GM13977 (cell line): ENCODE data around the gene C6orf118.

Experiments used
- DNase-seq: peaks from one replicate; pipeline ENCODE4 v3.0.0; 2012; ENCODE audit warnings: low spot score
- in situ Hi-C: fragments of 300-500 bp; cut with MboI; formaldehyde crosslinking; loops from one replicate; pipeline ENCODE4 v1.12.0; 2022; ENCODE audit warnings: low sequenced_read_pairs, low pct_unique_long_range_greater_than_20kb, mixed read lengths, inconsistent platforms; ENCODE audit not compliant: unreplicated experiment
- TF ChIP-seq, protein P1 (sequence below): IDR thresholded peaks from 2 replicates; pipeline ENCODE4 v1.5.1; 2012; ENCODE audit warnings: mild to moderate bottlenecking, control low read depth; ENCODE audit not compliant: insufficient read depth; ENCODE audit errors: extremely low read depth, missing control alignments

C6orf118 gene

DNA sequence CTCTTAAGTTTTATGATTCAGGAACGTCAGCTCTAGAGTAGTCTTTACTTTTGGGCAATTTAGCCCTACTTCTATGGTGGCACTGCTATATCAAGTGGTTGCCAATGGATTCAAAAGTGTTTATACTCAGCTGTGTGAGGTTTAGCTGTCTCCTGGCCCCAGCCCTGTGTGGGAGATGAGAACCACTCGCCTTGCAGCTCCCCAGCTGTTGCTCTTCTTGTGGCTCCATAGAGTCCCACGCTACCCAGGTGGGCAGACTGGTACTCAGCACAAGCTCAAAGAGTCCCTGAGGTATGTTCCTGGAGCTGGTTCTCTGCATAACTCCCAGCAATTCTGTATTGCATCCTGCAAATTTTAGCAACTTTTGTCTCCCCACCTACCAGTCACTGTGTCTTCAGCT lies 59.6 kb downstream of the C6orf118 start:
- no peak for DNase-seq
- TF ChIP-seq, protein P1, sequence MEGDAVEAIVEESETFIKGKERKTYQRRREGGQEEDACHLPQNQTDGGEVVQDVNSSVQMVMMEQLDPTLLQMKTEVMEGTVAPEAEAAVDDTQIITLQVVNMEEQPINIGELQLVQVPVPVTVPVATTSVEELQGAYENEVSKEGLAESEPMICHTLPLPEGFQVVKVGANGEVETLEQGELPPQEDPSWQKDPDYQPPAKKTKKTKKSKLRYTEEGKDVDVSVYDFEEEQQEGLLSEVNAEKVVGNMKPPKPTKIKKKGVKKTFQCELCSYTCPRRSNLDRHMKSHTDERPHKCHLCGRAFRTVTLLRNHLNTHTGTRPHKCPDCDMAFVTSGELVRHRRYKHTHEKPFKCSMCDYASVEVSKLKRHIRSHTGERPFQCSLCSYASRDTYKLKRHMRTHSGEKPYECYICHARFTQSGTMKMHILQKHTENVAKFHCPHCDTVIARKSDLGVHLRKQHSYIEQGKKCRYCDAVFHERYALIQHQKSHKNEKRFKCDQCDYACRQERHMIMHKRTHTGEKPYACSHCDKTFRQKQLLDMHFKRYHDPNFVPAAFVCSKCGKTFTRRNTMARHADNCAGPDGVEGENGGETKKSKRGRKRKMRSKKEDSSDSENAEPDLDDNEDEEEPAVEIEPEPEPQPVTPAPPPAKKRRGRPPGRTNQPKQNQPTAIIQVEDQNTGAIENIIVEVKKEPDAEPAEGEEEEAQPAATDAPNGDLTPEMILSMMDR, result no peak
- in situ Hi-C loops, result no loop called here

GRCh38 chr6:165245701-165246100 lies 63.7 kb downstream of the C6orf118 start:
- DNase-seq, result no peak
- in situ Hi-C loops, result no loop called here
- TF ChIP-seq, protein P1, result no peak

- TF ChIP-seq, protein P1, result no peak
- no peak for DNase-seq
- in situ Hi-C loops, result no loop called here
Measured at GRCh38 chr6:165245287-165245686, 64.1 kb downstream of the C6orf118 start.

DNA sequence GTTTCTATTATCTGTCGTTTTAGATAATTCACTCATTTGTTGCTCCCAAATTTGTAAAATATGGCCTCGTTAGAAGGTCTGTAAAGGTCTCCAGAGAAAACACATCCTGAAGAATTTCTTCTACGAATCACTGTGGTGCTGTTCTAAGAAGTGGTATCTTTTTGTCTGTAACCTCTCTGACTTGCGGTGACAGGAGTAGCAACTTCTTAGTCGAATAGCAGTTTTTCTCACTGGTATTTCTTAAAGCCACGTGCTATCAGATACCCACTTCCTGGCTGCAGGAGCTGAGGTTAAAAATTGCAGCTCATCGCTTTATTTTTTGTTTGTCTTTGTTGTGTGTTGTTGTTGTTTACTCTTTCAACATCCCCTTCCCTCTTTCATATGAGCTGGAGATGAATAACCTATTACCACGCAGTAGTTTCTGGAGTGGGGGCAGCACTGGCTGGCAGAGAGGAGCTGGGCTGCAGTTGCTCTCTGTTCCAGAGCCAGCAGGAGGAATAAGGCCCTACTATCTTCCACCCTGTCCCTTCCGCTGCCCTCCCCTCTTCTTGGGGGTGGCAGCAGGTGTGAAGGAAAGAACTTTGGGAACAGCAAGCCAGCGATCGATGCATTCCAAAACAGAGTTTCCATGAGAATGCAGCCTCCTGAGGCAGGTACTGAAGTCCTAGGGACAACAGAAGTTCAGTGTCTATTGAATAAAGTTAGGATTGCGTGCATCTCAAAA lies 64.7 kb downstream of the C6orf118 start:
- no peak for DNase-seq
- TF ChIP-seq, protein P1, result no peak
- in situ Hi-C loops, result no loop called here

DNA sequence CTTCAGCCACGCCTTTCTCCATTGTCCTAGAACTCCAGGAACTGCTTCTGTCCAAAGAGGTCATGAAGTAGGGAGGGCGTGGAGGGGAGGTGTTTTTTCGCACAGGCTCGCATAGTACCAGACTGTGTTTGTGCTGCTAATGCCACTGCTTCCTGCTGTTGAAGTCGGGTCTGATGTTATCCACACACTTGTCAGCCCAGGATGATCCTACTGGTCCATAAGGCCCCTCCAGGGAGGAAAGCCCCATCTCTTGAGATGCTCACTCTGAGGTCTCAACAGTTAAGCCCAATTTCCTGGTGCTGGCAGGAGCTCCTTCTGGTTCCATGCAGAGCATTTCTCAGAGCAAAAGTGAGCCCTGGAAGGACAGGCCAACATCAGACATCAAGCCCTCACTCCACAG lies 65.6 kb downstream of the C6orf118 start:
- TF ChIP-seq, protein P1, result no peak
- in situ Hi-C loops, result no loop called here
- no peak for DNase-seq

- DNase-seq, result no peak
- TF ChIP-seq, protein P1, result no peak
- in situ Hi-C loops, result no loop called here
Measured at GRCh38 chr6:165236326-165236725, 73.1 kb downstream of the C6orf118 start.
